Dedifferentiated amniotic fluid mesenchymal stem cell (primary cell): ENCODE measurements around the gene PDK2.

ENCODE experiments used
- DNase-seq: peaks from one replicate; pipeline ENCODE4 v3.0.0-alpha.2; 2016; ENCODE audit errors: extremely low spot score

Gene PDK2

DNA sequence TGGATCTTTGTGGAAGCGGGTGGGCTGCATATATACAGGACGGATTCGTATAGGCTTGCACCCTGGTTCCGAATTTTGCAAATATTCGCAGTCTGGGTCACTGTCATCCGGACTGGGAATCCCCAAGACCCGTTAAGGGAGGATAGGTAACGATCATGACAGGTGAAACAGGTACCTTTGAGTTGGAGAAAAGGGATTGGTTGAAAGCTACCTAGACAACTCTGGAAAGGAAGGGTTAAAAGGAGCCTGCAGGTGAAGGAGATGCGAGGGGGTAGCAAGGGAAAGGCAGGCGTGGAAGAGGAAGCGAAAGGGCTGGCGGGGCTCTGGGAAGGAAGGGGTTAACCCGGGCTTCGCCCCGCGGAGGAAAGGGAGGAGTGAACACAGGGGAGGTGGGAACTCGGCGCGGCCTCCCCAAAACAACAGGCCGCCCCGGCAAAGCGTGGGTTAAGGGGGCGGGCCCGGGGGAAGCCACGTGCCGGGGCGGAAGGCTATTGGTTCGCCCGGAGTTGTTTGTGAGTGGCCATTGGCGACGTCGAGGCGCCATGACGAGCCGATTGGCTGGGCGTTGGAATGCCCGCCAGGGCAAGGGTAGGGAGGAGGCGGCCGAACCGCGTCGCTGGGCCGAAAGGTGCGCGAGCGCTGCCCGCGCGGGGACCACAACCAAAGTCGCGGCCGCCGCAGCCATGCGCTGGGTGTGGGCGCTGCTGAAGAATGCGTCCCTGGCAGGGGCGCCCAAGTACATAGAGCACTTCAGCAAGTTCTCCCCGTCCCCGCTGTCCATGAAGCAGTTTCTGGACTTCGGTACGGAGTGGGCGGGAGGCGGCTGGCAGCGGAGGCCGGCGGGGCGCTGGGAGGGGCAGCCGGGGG, at the start of gene PDK2:
PDK2 (plus strand) TSS at position 599 of the 867 bp plus-strand sequence; CDS start at position 684, 85 bp downstream.
- DNase-seq, result peak; percentile 96

DNA sequence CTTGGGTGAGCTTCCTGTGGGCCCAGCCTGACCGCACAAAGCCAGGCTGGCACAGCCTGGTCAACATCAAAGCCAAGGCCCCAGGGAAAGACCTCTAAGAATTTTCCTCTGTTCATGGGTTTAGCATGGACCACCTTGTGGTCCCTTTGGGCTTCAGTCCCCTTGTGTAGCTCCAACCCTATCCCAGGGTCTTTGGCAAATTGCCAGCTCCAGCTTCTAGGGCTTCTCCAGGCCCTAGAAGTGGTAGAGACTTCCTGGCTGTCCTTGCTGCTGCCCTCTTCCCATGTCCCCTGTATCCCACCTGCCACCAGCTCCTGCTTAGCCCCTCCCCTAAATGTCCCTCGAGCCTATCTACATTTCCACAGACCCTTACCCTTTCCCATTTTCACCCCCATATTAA, 49.0 kb upstream of the PDK2 start:
- no peak for DNase-seq

DNA sequence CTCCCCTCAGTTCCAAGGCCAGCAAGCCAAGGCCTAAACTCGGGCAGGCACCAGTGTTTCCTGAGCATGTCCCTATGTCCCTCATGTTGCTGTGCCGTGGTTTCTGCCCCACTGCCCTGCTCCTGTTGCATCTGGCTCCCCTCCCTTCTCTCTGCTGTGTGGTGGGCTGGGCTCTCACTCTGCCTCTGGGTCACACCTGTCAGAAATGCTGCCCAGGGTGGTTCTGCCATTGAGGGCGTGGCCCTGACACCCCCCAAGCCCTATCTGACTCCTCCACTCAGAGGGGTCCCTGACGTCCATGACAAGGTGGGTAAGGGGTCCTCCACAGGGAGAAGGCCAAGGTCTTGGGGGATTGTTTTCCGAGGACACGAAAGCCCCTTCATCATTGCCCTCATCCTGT, 48.5 kb upstream of the PDK2 start:
- no peak for DNase-seq

DNA sequence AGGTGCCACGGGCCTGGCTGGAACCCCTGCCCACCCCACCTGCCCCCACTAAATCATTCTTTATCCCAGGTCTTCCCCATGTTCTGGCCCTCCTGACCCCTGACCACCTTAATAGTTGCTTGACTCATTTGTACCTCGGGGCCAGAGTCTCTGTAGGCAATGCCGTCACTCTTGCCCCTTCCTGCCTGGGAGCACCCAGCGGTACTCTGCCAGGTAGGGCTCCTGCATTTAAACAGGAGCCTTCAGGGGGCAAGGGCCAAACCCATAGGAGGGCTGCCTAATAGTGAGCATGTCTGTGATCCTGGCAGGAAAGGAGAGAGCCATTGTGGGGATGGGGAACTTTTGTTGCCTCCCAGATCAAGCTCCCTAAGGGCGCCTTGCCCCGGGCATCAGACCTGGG, 48.1 kb upstream of the PDK2 start:
- no peak for DNase-seq

DNA sequence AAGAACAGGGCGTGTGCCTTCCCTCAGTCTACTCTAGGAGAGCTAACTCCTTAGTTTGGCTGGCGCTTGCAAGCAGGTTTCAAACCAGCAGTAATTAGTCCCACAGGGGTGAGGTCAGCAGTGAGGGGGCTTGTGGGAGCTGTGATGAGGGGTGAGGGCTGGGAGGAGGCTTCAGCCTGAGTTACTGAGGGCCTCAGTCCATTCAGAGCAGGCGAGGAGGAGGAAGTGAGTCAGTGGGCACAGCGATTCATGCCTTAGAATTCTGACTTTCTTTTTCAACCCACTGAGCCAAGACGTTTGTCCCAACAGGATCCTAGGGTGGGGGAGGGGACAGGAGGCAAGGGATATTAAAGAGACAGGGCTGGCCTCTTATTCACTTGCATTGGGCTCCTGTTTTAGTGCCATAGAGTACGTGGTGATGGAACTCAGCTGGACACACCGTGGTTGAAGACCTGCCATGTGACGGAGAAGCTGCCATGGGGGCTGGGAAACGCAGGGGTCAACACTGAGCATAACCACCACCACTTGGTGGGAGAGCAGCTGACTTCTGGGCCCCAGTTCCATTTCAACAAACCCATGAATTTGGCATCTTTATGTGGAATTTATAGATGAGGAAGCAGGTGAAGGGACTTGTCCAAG, 47.5 kb upstream of the PDK2 start:
- DNase-seq, result no peak

DNA sequence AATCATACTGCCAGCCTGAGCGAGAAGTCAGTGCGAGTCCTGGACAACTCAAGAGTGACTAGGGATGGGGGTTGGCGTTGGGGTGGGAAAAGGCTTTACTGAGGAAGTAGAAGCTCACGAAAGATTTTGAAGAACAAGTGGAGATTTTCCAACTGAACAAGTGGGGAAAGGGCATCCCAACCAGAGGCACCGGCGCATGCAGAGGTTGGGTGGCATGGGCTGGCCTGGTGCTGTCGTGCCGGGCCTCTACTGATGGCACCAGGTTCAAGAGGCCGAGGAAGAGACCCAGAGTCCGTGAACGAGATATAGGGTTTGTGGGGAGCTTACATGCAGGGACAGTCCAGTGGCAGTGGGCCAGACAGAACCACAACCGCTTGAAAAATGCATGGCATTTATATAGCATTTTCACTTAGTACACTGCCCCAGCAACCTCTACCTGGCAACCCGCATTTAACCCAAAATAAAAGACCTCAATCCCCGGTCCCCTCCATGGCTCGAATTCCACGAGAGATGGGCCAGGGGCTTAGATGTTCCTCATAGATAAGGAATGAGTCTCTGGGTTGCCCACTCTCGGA, 46.9 kb upstream of the PDK2 start:
- DNase-seq, result no peak

DNA sequence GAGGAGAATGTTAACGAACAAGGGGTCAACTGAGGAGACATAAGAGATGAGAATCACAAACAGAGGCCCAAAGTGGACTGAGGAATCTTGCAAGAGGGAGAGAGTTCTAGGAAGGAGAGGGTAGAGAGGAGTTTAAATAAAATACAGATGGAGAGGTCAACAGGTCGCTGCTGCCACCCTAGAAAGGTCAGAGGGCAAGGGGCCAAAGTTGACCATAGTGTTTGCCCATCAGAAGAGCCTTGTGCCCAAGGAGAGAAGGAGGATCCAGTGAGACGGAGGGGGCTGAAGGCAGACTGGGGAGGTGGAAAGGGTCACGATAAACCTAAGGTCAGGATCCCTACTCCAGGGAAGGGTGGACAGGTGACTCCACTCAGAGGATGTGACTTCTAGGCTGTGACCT, 46.2 kb upstream of the PDK2 start:
- no peak for DNase-seq

DNA sequence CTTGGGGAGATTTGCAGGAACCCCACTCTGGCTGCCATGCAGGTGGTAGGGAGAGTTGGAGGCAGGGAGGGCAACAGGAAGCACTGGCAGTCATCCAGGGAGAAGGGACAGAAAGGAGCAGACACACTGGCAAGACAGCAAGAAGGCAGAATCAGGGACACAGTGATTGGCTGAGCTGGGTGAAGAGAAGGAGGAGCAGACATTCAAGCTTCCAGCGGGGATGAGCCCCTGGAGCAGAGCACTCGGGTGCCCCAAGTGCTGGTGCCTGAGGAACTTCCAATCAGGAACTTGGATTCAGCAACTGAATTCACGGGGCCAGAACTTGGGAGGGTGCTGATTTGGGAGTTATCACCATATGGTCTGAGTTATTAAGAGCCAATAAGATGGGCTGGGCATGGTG, 45.5 kb upstream of the PDK2 start:
- no peak for DNase-seq

DNA sequence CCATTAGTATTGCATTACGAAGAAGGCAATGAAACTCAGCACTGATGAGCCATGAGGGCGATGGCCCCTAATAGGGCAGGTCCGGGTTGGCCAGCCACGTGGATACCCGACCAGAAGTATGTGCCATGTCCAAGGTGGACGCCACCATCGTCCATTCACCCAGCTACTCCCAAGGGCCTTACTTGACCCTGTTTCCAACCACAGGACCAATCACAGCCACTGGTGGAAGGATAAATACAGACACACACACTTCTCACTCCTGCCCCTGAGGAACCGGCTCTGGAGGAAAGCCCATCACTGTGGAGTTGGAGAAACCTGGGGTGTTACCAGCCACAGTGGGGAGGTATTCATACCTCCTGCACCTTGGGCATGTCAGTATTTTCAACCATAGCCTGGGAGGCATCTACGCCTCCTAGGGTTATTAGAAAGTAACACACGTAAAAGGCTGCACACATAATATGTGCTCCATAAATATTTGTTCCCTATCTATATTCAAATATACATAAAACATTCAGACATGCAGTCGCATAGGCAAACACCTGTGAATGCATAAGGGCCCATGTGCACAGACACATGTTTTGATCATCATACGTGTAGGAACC, 44.6 kb upstream of the PDK2 start:
- DNase-seq, result no peak

DNA sequence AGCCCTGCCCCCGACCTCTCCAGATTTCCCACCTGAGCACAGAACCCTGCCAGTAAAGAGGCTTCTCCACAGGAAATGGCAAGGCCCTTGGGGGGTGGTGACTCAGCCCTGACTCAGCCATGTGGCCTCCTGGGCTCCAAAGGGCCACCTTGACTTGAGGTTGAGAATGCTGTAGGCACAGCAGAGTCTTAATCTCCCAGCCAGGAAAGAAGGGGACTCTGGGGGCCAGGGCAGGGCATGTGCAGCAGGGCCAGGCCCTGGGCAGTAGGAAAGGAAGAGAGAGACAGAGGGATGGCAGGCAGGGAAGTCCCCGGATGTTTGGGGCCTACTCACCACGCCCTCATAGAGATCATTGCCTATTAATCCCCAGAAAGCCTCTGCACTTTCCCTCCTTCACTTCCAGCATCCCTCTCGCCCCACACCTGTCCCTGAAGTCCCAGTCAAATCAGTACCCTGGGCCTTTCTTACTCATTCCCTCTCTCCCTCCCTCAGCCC, 44.0 kb upstream of the PDK2 start:
- no peak for DNase-seq

DNA sequence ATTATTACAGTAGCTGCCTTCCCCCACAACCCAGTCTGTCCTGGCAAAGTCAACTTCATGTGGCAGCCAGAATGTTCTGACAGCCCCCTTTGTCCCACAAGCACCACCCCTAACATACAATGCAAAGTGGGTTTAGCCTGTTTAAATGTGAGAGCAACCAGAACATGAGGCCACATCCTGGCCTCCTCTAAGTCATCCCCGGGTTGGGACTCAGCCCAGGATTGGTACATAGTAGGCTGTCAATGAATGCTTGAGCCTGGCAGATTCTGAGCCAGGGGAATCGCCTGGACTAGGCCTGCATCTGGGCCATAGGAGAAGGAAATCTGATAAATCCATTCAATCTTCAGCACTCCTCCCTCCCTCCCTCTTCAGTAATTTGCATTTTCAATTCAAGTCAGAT, 43.5 kb upstream of the PDK2 start:
- no peak for DNase-seq

DNA sequence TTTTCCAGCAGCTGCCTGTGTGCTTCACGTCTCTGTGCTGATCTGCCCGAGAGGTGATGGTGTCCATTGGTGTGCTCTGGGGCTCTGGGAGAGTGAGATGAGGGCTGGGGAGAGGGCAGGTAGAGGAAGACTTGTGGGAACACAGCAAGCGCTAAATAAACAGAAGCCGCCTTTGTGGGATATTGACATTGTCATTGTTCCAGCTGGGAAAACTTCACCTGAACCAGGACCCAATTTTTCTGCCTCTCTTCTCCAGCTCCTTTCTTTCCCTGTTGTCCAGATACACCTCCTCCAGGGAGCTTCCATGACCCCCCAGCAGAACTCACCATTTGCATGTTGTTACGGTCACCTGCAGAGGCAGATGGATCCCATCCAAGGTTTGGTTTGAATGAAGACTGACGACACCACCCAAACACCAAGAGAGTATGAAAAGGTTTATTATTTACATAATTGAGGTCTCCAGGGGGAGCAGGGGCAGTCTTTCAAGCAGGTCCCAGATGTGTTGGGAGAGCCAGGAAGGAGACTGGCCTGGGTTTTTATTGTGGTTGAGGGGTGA, 42.8 kb upstream of the PDK2 start:
- no peak for DNase-seq

DNA sequence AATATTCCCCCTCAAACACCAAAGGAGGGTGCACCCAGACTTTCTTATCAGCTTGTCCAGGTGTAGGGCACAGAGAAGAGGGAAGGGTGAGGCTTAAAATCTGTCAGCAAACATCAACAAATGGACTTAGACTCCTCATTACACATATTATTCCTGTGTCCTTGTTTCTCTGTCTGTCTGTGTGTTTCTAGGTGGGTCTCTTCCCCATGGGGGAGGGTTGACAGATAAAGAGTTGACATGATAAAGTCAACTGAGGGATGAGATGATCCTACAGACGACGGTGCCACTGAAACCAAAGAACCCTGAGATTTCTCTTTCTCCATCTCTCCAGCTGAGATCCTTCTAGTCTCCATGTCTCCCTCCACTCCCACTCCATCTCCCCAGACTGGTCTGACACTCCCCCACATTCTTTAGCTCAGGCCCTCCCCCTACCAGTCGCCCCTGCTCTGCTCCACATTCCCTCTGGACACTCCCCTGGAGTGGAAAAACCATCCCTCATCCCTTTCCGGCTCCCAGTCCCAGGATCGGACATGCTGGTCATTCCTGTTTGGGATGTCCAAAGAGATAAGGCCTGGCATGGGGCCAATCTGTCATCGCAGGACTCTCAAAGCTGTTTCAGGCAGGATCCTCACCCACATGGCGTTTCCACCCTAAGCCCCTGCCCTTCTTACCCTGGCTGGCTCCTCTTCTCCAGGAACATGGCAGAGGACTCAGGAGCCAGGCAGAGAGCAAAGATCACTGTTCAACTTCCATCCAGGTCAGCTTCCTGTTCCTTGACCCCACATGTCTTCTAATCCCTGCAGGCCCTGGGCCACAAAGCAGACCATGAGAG, 42.1 kb upstream of the PDK2 start:
- DNase-seq, result no peak

DNA sequence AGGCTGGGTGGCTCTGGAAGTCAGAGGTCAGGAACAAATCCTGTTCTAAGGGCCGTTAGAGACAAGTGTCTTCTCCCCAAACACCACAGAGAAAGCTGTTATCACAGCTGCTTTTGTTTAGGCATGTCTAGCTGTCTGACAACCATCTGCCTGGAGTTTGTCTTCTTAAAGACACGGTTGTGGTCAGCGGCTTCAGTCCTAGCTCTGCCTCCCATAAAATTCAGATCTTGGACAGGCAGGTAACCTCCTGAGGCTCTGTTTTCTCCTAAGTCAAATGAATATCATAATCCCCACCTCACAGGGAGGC, 41.5 kb upstream of the PDK2 start:
- DNase-seq, result no peak

DNA sequence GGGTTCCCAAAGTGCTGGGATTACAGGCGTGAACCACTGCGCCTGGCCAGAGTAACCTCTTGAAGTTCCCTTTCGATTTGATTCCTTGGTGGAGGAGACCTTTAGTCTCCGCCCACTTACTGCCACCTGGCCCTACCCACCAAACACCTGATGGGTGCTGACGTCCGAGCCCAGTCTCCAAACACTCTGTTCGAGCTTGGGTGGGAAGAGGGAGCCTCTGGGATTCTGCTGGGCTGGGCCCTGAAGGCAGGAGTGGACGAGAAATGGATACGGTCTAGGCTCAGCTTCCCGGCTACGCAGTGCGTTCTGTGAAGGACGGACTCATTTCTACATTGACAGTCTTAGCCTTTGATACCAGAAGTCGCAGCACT, 40.1 kb upstream of the PDK2 start:
- DNase-seq, result no peak

DNA sequence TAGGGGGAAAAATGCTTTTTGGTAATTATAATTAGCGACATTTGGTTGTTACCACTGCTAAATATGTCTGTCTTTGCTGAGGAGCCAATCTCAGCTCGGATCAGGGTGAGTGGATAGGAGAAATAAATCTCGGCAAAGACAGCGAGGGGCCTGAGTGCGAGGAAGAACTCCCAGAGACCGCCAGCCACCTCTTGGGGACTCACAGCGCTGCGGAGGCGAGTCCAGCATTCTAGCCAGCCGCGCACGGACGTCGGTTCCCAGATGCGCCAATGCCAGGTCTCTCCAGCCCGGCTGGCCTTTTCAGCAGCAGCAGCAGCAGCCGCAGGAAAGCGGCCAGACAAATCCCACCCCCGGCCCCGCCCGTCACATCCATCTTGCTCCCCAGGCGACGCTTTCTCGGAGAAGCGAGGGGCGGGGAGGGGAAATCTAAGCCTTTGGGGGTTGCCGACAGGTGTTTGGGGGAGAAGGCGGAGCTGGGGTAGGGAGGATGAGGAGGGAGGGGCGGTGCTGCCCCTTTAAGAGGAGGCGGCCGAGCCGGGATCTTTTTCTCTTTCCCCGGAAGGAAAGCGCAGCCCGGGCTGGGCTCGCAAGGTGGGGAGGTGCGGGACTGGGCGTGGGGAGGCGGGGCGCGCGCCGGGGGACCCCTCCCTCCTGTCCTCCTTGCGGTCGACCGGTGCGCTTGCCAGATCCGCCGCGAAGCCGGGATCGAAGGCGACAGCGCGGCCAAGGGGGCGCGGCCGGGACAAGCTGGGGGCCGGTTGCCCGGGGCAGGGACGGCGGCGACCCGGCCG, 39.5 kb upstream of the PDK2 start, which contains the start of gene ITGA3:
ITGA3 (plus strand) TSS at position 685 of the 791 bp plus-strand sequence. CDS start 330 bp downstream, outside the sequence.
- peak; percentile 68 for DNase-seq

DNA sequence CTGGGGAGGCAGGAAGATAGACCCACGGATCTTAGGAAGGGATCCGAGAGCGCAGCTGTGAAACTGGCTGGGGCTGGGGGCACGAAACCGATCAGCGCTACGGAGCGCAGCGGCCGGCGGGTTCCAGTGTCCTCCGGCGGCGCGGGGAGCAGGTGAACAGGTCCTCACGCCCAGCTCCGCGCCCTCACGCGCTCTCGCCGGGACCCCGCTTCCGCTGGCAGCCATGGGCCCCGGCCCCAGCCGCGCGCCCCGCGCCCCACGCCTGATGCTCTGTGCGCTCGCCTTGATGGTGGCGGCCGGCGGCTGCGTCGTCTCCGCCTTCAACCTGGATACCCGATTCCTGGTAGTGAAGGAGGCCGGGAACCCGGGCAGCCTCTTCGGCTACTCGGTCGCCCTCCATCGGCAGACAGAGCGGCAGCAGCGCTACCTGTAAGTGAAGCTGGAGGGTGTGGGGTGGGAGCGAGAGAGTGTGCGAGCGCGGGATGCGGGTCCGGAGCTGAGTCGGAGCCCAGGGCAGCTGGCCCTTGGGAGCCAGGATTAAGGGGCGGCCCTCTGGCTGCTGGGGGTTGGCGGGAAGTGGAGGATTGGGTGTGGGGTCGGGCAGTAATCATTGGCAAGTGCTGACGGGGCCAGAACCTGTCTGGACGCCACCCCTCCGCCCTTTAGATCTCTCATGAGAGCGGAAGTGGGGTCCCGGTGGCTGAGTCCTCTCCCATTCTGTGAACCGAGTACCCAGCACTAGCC, 38.8 kb upstream of the PDK2 start:
- DNase-seq, result no peak

DNA sequence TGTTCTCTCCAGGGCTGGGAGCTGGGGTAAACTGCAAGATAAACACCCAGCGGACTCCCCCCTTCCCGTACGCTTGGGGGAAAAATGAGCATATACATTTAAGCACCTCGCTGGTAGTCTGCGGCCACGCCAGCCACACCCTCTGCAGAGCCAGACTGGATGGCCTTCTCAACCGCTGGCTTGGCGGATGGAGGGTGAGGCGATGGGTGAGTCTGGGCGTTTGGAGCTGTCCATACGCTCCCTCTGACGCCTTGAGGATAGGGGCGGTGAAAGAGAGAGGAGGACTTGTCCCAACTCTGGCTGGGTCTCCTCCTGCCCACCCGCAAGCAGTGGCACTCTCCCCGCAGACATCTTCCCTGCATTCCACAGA, 38.2 kb upstream of the PDK2 start:
- peak; percentile 37 for DNase-seq

DNA sequence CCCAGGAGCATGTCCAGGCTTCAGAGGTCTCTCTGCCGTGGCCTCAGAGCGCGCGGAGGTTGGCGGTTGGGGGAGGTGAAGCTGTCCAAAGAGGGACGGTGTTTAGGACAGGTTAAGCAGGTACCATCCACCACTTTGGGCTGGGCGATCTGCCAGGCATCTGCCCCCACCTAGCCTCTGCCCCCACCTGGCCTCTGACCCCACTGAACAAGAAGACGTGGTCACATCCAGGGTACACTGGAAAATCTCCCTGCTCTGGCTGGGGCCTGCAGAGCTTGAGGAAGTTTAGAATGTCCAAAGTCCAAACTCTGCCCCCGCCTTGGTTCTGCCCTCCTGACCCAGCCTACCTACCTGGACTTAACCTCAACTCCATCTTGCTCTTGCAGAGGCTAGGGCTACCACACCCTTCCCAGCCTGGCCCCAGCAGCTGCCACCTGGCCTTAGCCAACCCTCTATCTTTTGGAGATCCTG, 37.6 kb upstream of the PDK2 start:
- no peak for DNase-seq
